Transverse colon (tissue), 4 donors: ENCODE measurements around the gene SAPCD1. TPM values are rescaled to one million over a fixed set of nuclear protein-coding genes. Genes with fewer than 3 reads are reported as not detected.
"Not testable (repeated sequence)": the region's sequence is repeated elsewhere in the genome, so short reads cannot be mapped to it uniquely, and the experiment has no call there.

ENCODE experiments used
- DNase-seq: peaks from one replicate; pipeline ENCODE4 v3.0.0-alpha.2; 2019
- H3K27ac ChIP-seq, 4 donors: fragments of 200-600 bp; sonication (generic); 2 replicates each; pipeline ENCODE4 v1.5.1; 2016 to 2018; ENCODE audit warnings: inconsistent platforms in 4 of 4
- H3K27me3 ChIP-seq: fragments of 200-600 bp; sonication (generic); 2 replicates; pipeline ENCODE4 v1.5.1; 2017; ENCODE audit warnings: inconsistent platforms
- H3K36me3 ChIP-seq, 4 donors: fragments of 200-600 bp; sonication (generic); 2 replicates each; pipeline ENCODE4 v1.5.1; 2017 to 2019; ENCODE audit warnings: inconsistent platforms in 4 of 4
- H3K4me1 ChIP-seq, 4 donors: fragments of 200-600 bp; sonication (generic); 2 replicates each; pipeline ENCODE4 v1.5.1; 2017 to 2020; ENCODE audit warnings: inconsistent platforms in 4 of 4
- H3K4me3 ChIP-seq, 4 donors: fragments of 200-600 bp; sonication (generic); 1 replicate in 1 of 4; 2 replicates in 3 of 4; pipeline versions ENCODE4 v1.5.1 to v1.6.1; 2017 to 2019; ENCODE audit warnings: inconsistent platforms in 4 of 4
- H3K9me3 ChIP-seq, 2 donors: fragments of 200-600 bp; sonication (generic); 2 replicates each; pipeline ENCODE4 v1.5.1; 2017 to 2019; ENCODE audit warnings: inconsistent platforms in 2 of 2
- CTCF ChIP-seq, 5 experiments: fragments of 200-600 bp in 3 of 5; fragments of 450-650 bp in 2 of 5; sonication (generic) in 3 of 5; IDR thresholded peaks; 1 replicate in 2 of 5; 2 replicates in 3 of 5; pipeline ENCODE4 v1.5.1; 2016 to 2017; ENCODE audit warnings: antibody characterized with exemption in 5 of 5, inconsistent platforms in 3 of 5, mild to moderate bottlenecking in 2 of 5, moderate library complexity in 1 of 5
- EP300 ChIP-seq: sonication (generic); formaldehyde crosslinking; IDR thresholded peaks from one replicate; pipeline ENCODE4 v1.6.1; 2017; ENCODE audit warnings: antibody characterized with exemption, low read depth
- POLR2A ChIP-seq: fragments of 450-650 bp; IDR thresholded peaks from one replicate; pipeline ENCODE4 v1.6.1; 2016; ENCODE audit warnings: antibody characterized with exemption, mild to moderate bottlenecking, moderate library complexity
- POLR2AphosphoS5 ChIP-seq, 3 donors: sonication (generic); formaldehyde crosslinking; IDR thresholded peaks; one replicate each; pipeline ENCODE4 v1.6.1; 2016; ENCODE audit warnings: antibody characterized with exemption in 3 of 3
- WGBS, 2 donors: methylation state at CpG; one replicate each; pipeline ENCODE4 v1.1.5; 2018; ENCODE audit warnings: low coverage in 1 of 2; 5-methylcytosine and 5-hydroxymethylcytosine counted together
- in situ Hi-C, 4 donors: fragments of 200-750 bp; cut with MboI; loops; one replicate each; pipeline versions ENCODE4 v1.15.0 to v1.15.1; 2017; ENCODE audit warnings: low sequenced_read_pairs in 3 of 4, low pct_ligation_motif_present in 1 of 4, low pct_unique_long_range_greater_than_20kb in 1 of 4
- intact Hi-C: fragments of 100-400 bp; cut with DNase I; formaldehyde crosslinking; loops from one replicate; pipeline ENCODE4 v1.15.1; 2023; ENCODE audit warnings: low total_unique reads
- total RNA-seq, 4 donors: library from RNA; depleted of rRNA; stranded (reverse); fragments of >200 nt; gene quantifications; one replicate each; pipeline ENCODE4 v1.1.0, GENCODE V29; 2016

SAPCD1 gene
- total RNA-seq, 4 donors from 2014 or later: 3.3 to 11.1 TPM; not detected in 2

DNA sequence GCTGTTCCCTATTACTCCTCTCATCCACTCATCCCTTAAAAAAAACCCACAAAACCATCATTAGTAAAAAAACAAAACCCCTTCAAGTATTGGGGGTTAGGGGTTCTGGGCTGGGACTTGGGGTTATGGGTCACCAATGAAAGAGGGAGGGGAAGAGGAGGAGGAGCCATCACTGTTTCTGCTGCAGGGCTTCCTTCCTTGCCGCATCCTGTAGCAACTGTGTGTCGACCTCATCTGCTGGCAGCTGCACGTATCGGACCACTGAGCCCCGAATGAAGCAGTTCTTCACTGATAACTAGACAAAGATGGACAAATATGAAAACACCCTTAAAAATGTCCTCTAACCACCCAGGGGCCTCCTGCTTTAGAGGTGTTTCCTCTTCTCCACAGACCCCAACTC lies 35.1 kb downstream of the SAPCD1 start:
- no peaks in the 10 kb centered on the region for H3K9me3 ChIP-seq
- peaks cover 12 to 19% (median 15%) of the 10 kb centered on the region in 4 donors for H3K4me1 ChIP-seq
- H3K36me3 ChIP-seq: no peaks in the 10 kb centered on the region
- H3K27ac ChIP-seq: peak overlapping the region; percentile 26 to 95 (median 68)
- 63% methylated on average over 5 of the region's 5 CpGs; no CpG with 5 or more reads in 1 of the 2 donors for WGBS, 2 donors
- no peak for TF ChIP-seq EP300
- H3K4me3 ChIP-seq: no peak overlapping the region
- intact Hi-C loops: no loop called here
- DNase-seq: peak; percentile 28
- H3K27me3 ChIP-seq: no peaks in the 10 kb centered on the region
- in situ Hi-C loops: no loop called here

- H3K27me3 ChIP-seq: no peaks in the 10 kb centered on the region
- intact Hi-C loops (no loop called here), in situ Hi-C loops (no loop called here)
- no peak overlapping the region for H3K27ac ChIP-seq
- peaks cover 0 to 3% (median 0%) of the 10 kb centered on the region in 4 donors for H3K36me3 ChIP-seq
- 70 to 88% methylated on average over 3 to 12 of the region's 12 CpGs for WGBS, 2 donors
- H3K9me3 ChIP-seq: no peaks in the 10 kb centered on the region
- DNase-seq: no peak
- peaks cover 6 to 9% (median 7%) of the 10 kb centered on the region in 4 donors for H3K4me1 ChIP-seq
- H3K4me3 ChIP-seq: no peak overlapping the region
- TF ChIP-seq CTCF (IDR thresholded peaks at IDR 0.05) (no peak), POLR2AphosphoS5 (IDR thresholded peaks at IDR 0.05) (no peak), POLR2A (no peak), EP300 (no peak)
Observed at GRCh38 chr6:31799781-31800180, 37.3 kb downstream of the SAPCD1 start.

GRCh38 chr6:31801031-31801927 lies 38.8 kb downstream of the SAPCD1 start:
- peaks cover 6 to 17% (median 10%) of the 10 kb centered on the region in 4 donors for H3K4me1 ChIP-seq
- H3K4me3 ChIP-seq, H3K27me3 ChIP-seq, in situ Hi-C loops, DNase-seq, intact Hi-C loops, H3K36me3 ChIP-seq, H3K9me3 ChIP-seq, H3K27ac ChIP-seq: not testable (repeated sequence)
- 88 to 93% methylated on average over 8 of the region's 8 CpGs for WGBS, 2 donors

GRCh38 chr6:31805939-31806469 lies 43.5 kb downstream of the SAPCD1 start:
- no peak for DNase-seq
- TF ChIP-seq EP300 (no peak), POLR2AphosphoS5 (IDR thresholded peaks at IDR 0.05) (no peak), POLR2A (no peak), CTCF (IDR thresholded peaks at IDR 0.05) (no peak)
- Histone ChIP-seq H3K4me3 (peak overlapping the region; percentile 55 to 68 (median 64)), H3K4me1 (peaks cover 6 to 24% (median 13%) of the 10 kb centered on the region in 4 donors), H3K27me3 (no peaks in the 10 kb centered on the region), H3K27ac (peak overlapping the region; percentile 91 to 97 (median 96)), H3K9me3 (no peaks in the 10 kb centered on the region), H3K36me3 (peaks cover 0 to 3% (median 0%) of the 10 kb centered on the region in 4 donors)
- in situ Hi-C loops: no loop called here
- 11 to 39% methylated on average over 2 to 7 of the region's 7 CpGs for WGBS, 2 donors
- intact Hi-C loops: no loop called here
